ENCODE data around the gene KRT82. TPM values are rescaled to one million over a fixed set of nuclear protein-coding genes. Genes with fewer than 3 reads are reported as not detected.

KRT82 gene
- total and polyA plus RNA-seq, 2 of the 8 experiments (the other 6 are each of a cell fraction or from before 2014, with no cell fraction given): not detected

DNA sequence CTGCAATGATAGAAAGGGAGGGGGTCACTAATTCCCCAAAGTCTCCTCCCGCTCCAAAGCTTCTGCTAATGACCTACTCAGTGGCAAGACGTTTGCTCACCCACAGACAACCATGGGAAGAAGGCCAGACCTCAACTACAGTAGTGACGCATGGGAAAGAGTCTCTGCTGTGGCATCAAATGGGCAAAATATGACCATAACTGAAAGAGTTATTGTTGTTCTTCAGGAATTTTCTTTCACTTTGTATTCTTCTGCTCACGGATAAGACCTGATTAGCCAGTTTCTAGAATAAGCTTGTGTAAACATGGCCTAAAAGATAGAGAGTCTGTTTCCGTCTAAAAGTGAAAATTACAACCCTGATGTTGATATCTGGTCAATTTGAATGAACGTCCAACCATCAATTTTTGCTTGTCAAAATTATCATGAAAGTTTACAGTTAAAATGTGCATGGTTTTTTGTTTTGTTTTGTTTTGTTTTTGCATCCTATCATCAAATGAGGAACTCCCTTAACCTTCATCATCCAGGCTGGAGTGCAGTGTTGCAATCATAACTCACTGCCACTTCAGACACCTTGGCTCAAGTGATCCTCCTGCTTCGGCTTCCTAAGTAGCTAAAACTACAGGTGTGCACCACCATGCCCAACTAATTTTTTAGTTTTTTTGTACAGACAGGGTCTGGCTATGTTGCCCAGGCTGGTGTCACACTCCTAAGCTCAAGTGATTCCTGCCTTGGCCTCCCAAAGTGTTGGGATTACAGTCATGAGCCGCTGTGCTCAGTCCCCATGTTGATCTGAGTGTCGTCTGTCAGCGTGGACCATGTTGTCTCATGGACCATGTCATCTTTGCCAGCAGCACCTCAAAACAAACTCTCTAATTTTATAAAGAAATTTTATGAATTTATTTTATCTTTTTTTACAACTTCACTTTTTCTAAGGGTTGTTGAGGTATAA lies 38.8 kb upstream of the KRT82 start:
- 79% methylated on average over 10 of the region's 10 CpGs; no CpG with 5 or more reads in 1 of the 2 experiments for WGBS, 2 experiments (ENCODE audit: extremely low coverage in 1 of 2, insufficient coverage in 1 of 2, insufficient read length in 1 of 2, insufficient replicate concordance in 2 of 2, low coverage in 1 of 2, low lambda C conversion rate in 2 of 2, missing lambda C conversion rate in 1 of 2)
- FAIRE-seq: no peak
- no peak overlapping the region for H2AK5ac ChIP-seq (ENCODE audit: low read depth, low read length)

More for the DNA sequence above, 38.8 kb upstream of the KRT82 start:
- Histone ChIP-seq H4K91ac (replicated peaks; ENCODE audit: insufficient read length, low read length) (no peak overlapping the region), H3K18ac (ENCODE audit: extremely low read depth, low read length) (no peak overlapping the region), H4K8ac (ENCODE audit: extremely low read depth, insufficient read depth, low read length) (no peak overlapping the region), H3K36me3 (ENCODE audit: control insufficient read depth in 2 of 4, insufficient read depth in 4 of 4, low read length in 3 of 4) (no peaks in the 10 kb centered on the region), H3K4ac (replicated peaks; ENCODE audit: insufficient read length, low read depth, low read length) (no peak overlapping the region), H4K5ac (ENCODE audit: insufficient read length, low read depth, low read length) (no peak overlapping the region), H3K23ac (ENCODE audit: insufficient read length) (no peak overlapping the region), H3K14ac (ENCODE audit: insufficient read length) (no peak overlapping the region), H2BK20ac (ENCODE audit: low read length) (no peak overlapping the region), H2BK5ac (ENCODE audit: low read depth, low read length) (no peak overlapping the region), H3K27ac (ENCODE audit: low read depth, low read length) (no peak overlapping the region), H3K79me1 (ENCODE audit: low read depth, low read length) (no peaks in the 10 kb centered on the region), H3K9me3 (ENCODE audit: insufficient read depth in 2 of 2, low read depth in 1 of 2, low read length in 1 of 2) (peaks cover 5 to 6% of the 10 kb centered on the region in 2 experiments; a peak in 3 of 4 replicates), H3K4me3 (ENCODE audit: extremely low read depth in 1 of 4, insufficient read depth in 2 of 4, low read depth in 3 of 4, low read length in 4 of 4) (no peak overlapping the region), H2AFZ (ENCODE audit: low read length) (no peak overlapping the region), H3K9ac (replicated peaks in 1 of 4; ENCODE audit: extremely low read depth in 1 of 4, low read depth in 3 of 4, low read length in 3 of 4) (no peak overlapping the region), H2BK12ac (ENCODE audit: low read depth, low read length) (no peak overlapping the region; the same call in 1 of the 2 replicates), H2BK15ac (ENCODE audit: low read length) (no peak overlapping the region), H3K23me2 (ENCODE audit: low read depth, low read length) (no peaks in the 10 kb centered on the region), H3K4me2 (ENCODE audit: insufficient read depth in 1 of 2, low read depth in 2 of 2, low read length in 2 of 2) (no peak overlapping the region), H2BK120ac (replicated peaks; ENCODE audit: low read depth, low read length) (no peak overlapping the region), H3K56ac (replicated peaks; ENCODE audit: insufficient read length, low read depth, low read length) (no peak overlapping the region), H3K4me1 (replicated peaks in 1 of 4; ENCODE audit: control insufficient read depth in 3 of 4, insufficient read depth in 4 of 4, low read length in 3 of 4) (peaks cover 0 to 5% (median 3%) of the 10 kb centered on the region in 4 experiments; a peak in 3 of 7 replicates), H4K20me1 (replicated peaks in 1 of 2; ENCODE audit: control insufficient read depth in 1 of 2, insufficient read depth in 2 of 2, low read length in 2 of 2) (no peaks in the 10 kb centered on the region), H3K79me2 (ENCODE audit: control insufficient read depth in 1 of 2, insufficient read depth in 2 of 2, low read length in 2 of 2) (no peaks in the 10 kb centered on the region), H3K27me3 (replicated peaks in 1 of 4; ENCODE audit: control insufficient read depth in 3 of 4, extremely low read depth in 1 of 4, insufficient read depth in 3 of 4, low read length in 3 of 4) (no peaks in the 10 kb centered on the region; a peak in 2 of 7 replicates)
- no peak for DNase-seq (ENCODE audit: low read depth in 1 of 2, low spot score in 2 of 2)
- TF ChIP-seq, protein P1, sequence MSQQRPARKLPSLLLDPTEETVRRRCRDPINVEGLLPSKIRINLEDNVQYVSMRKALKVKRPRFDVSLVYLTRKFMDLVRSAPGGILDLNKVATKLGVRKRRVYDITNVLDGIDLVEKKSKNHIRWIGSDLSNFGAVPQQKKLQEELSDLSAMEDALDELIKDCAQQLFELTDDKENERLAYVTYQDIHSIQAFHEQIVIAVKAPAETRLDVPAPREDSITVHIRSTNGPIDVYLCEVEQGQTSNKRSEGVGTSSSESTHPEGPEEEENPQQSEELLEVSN (IDR thresholded peaks at IDR 0.05): no peak
- TF ChIP-seq CHD2 (IDR thresholded peaks at IDR 0.05; ENCODE audit: low read length) (no peak), CHD1 (IDR thresholded peaks at IDR 0.05; ENCODE audit: low read depth, low read length) (no peak), NRF1 (IDR thresholded peaks at IDR 0.05; ENCODE audit: low read depth, low read length) (no peak), KDM5A (IDR thresholded peaks at IDR 0.05; ENCODE audit: low read length) (no peak), ASH2L (IDR thresholded peaks at IDR 0.05; ENCODE audit: low read length) (no peak), MAFK (IDR thresholded peaks at IDR 0.05; ENCODE audit: low read depth, low read length) (no peak), TAF1 (IDR thresholded peaks at IDR 0.05; ENCODE audit: low read depth, low read length) (no peak), POLR2A (IDR thresholded peaks at IDR 0.05; ENCODE audit: control extremely low read depth in 1 of 2, low read depth in 2 of 2, low read length in 2 of 2) (no peak), CBX5 (IDR thresholded peaks at IDR 0.05; ENCODE audit: low read depth, low read length) (no peak)
- TF ChIP-seq, protein P2, sequence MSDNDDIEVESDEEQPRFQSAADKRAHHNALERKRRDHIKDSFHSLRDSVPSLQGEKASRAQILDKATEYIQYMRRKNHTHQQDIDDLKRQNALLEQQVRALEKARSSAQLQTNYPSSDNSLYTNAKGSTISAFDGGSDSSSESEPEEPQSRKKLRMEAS (IDR thresholded peaks at IDR 0.05): no peak
- ChIA-PET POLR2A (ENCODE audit: partially characterized antibody) (interaction anchor here (1.0 kb wide), 1 partner anchor 38 kb away, joined by 3 read pairs; no protein-coding TSS in a partner anchor), CTCF (ENCODE audit: partially characterized antibody) (interaction anchor here (0.6 to 0.7 kb wide), 2 partner anchors 228 to 288 kb away, joined by 3 read pairs; no protein-coding TSS in a partner anchor)
